GM12875 (cell line): ENCODE results near the gene FRMD3.

Experiments
- H3K4me3 ChIP-seq: one replicate; pipeline ENCODE4 v1.5.1; 2011; ENCODE audit warnings: low read depth, low read length, control low read depth
- TF ChIP-seq, protein P1 (sequence below): IDR thresholded peaks from 2 replicates; pipeline ENCODE4 v1.5.1; 2011; ENCODE audit warnings: low read depth, mild to moderate bottlenecking, control low read depth, inconsistent platforms, low read length, moderate library complexity, borderline replicate concordance; ENCODE audit not compliant: insufficient read depth

FRMD3 gene

DNA sequence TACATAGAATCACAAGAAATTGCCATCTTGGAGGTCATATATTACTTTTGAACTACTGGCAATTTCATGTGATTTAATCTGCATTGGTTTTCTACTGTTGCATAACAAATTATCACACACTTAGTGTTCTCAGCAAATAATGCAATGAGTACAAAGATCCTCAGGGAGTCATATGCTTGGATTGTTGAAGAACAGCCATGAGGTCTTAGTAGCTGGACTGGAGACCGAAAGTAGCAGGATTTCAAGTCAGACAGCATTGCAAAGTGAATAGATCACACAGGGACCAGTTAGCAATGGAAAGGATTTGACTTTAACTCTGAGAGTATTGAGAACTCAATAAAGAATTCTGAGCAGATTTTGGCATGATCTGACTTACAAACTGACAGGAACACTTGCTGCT, 32.2 kb upstream of the FRMD3 start:
- no peak overlapping the region for H3K4me3 ChIP-seq
- TF ChIP-seq, protein P1, sequence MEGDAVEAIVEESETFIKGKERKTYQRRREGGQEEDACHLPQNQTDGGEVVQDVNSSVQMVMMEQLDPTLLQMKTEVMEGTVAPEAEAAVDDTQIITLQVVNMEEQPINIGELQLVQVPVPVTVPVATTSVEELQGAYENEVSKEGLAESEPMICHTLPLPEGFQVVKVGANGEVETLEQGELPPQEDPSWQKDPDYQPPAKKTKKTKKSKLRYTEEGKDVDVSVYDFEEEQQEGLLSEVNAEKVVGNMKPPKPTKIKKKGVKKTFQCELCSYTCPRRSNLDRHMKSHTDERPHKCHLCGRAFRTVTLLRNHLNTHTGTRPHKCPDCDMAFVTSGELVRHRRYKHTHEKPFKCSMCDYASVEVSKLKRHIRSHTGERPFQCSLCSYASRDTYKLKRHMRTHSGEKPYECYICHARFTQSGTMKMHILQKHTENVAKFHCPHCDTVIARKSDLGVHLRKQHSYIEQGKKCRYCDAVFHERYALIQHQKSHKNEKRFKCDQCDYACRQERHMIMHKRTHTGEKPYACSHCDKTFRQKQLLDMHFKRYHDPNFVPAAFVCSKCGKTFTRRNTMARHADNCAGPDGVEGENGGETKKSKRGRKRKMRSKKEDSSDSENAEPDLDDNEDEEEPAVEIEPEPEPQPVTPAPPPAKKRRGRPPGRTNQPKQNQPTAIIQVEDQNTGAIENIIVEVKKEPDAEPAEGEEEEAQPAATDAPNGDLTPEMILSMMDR: no peak

DNA sequence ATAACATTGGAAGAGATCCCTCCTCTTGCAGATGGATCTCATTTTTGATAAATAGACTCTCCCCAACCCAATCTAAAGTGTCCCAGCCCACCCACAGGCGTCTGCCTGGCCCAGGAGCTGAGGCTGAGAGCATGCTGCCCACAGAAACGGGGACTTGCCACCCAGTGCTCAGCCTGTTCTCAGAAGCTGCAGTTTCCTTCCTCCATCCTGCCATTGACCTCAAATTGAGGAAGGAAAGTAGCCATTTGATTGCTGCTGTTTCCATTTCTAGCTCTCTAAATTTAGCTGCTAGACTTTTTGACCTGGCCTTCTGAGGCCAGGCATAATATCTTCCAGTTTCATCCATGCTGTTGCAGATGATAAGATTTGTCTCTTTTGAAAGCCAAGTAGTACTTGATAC, 31.1 kb upstream of the FRMD3 start:
- no peak overlapping the region for H3K4me3 ChIP-seq
- TF ChIP-seq, protein P1: no peak

DNA sequence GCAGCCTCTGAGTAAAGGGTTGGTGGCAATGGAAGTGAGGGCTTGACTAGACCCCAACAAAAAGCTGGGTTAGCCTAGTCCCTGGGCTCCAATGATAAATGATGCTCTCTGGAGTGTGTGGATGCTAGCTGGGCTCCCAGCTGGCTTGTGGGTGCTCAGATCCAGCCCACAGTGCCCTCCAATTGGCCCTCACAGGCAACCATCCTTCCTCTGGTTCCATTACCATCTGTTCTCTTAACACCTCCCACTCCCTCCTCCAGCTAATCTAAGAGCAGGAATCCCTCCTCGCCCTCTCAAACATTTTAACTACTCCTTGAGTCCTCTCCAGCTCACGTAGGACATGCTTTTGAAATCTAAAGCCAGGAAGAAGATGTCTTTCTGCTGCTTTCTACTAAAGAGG, 25.2 kb upstream of the FRMD3 start:
- H3K4me3 ChIP-seq: no peak overlapping the region
- TF ChIP-seq, protein P1: no peak

DNA sequence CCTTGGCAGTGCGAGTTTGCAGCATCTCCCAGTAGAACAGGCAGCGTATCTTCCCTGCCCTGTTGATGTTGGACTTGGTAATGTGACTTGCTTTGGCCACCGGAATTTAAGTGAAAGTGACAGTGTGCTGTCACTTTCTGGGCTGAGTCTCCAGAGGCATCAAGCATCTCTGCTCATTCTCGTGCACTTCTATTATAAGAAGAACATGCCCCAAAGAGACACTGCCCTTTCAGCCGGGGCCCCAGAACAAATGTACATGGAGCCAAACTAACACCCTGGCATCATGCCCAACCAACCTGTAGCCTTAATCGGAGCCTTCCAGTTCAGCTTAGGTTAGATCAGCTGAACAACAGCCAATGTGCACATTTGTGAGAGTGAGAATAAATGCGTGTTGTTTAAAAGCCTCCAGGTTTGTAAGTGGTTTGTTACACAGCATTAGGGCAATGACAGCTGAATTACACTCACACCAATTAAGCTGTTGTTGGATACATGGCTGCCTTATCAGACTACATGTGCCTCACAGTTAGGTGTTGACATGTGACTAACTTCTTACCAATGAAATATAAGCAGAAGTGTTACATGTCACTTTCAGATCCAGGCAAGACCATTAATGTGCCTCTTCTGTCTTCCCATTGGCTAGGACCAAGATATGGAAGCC, 22.1 kb upstream of the FRMD3 start:
- TF ChIP-seq, protein P1: no peak
- H3K4me3 ChIP-seq: no peak overlapping the region

DNA sequence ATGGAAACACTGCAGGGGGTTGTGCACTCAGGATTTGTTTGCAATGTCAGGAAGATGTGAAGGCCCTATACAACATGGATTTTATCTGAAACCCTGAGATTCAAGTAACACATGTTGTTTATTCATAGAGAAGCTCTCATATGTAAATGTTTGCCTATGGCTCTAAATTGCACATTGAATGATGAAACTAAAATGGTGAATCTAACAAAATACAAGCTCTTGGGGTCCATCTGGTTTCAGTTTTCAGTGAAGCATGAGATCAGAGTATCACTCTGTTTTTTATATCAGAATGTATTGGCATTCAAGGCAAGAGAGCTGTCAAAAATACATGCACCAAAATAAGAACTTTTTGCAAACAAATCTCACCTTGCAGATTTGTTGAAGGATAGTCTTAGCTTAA, 19.6 kb upstream of the FRMD3 start:
- H3K4me3 ChIP-seq: no peak overlapping the region
- TF ChIP-seq, protein P1: no peak

DNA sequence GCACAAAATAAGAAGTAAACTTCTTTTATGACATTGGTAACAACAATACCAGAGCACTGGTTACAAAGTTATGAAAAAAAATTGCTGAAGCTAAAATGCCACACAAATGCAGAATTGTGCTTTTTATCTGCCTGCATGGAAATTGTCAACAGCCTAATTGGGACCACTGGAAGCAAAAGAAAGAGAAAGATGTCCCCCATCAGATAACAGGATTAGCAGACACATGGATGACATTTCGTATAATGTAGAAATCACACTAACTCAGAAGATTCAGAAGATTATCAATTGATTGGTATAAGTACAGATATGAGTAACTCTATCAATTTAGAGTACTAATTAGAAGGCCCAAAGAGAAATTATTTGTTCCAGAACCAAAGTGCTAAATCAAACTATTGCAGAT, 19.1 kb upstream of the FRMD3 start:
- no peak overlapping the region for H3K4me3 ChIP-seq
- TF ChIP-seq, protein P1: no peak

DNA sequence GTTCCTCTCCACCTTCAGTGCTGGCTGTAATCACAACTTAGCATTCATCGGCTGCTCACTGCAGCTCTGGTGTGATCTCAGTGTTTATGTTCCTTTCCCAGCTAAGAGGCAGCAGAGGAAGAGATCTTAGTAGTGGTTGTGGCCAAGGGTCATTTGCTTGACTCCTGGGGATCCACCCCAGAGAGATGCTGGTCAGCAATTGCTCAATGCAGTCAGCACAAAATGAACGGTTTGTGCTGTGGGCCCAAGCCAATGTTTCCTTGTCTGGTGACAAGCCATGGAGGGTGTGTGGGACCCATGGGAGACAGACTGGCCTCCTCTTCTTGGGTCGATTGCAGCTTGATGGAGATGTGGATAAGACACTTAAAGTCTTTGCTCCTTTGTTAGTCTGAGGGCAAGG, 16.1 kb upstream of the FRMD3 start:
- no peak overlapping the region for H3K4me3 ChIP-seq
- TF ChIP-seq, protein P1: no peak
